NCI-H82 treated with DMSO at 0.1 percent for 48 hours (cell line): ENCODE results near the gene ADAT2.

Experiments
- DNase-seq: peaks from one replicate; lab custom pipeline; 2025; ENCODE audit not compliant: unreplicated experiment; lab: John Stamatoyannopoulos, UW

Gene ADAT2

GRCh38 chr6:143399176-143399575, 51.3 kb downstream of the ADAT2 start:
- no peak for DNase-seq

GRCh38 chr6:143397227-143398222, 53.0 kb downstream of the ADAT2 start:
- DNase-seq, result no peak

- no peak for DNase-seq
Measured at GRCh38 chr6:143396497-143397226, 53.8 kb downstream of the ADAT2 start.

GRCh38 chr6:143395699-143396098, 54.8 kb downstream of the ADAT2 start:
- DNase-seq, result no peak

GRCh38 chr6:143394389-143394788, 56.1 kb downstream of the ADAT2 start:
- DNase-seq, result no peak

GRCh38 chr6:143390278-143390677, 60.2 kb downstream of the ADAT2 start:
- DNase-seq, result no peak

- no peak for DNase-seq
Measured at GRCh38 chr6:143385636-143386035, 64.9 kb downstream of the ADAT2 start.

GRCh38 chr6:143376861-143377260, 73.6 kb downstream of the ADAT2 start:
- DNase-seq, result no peak

- DNase-seq, result no peak
Measured at GRCh38 chr6:143376375-143376774, 74.1 kb downstream of the ADAT2 start.

- no peak for DNase-seq
Measured at GRCh38 chr6:143375022-143375585, 75.4 kb downstream of the ADAT2 start.

GRCh38 chr6:143374014-143374413, 76.5 kb downstream of the ADAT2 start:
- DNase-seq, result no peak
